GM18507 (cell line): ENCODE results near the gene GNB1L.
A peak's percentile ranks its signal among the peaks of the same experiment; 100 is the strongest.

ENCODE experiments used
- DNase-seq: peaks from one replicate; pipeline ENCODE4 v3.0.0; 2011; ENCODE audit warnings: low read depth; ENCODE audit not compliant: insufficient read length; ENCODE audit errors: extremely low spot score
- FAIRE-seq: peaks from 2 replicates; lab custom pipeline; 2011; peaks lifted over from hg19 to GRCh38; lab: Jason Lieb, UNC

GNB1L gene

GRCh38 chr22:19867617-19868016 is 12.9 kb upstream of the GNB1L start:
- FAIRE-seq (no peak), DNase-seq (no peak)

DNA sequence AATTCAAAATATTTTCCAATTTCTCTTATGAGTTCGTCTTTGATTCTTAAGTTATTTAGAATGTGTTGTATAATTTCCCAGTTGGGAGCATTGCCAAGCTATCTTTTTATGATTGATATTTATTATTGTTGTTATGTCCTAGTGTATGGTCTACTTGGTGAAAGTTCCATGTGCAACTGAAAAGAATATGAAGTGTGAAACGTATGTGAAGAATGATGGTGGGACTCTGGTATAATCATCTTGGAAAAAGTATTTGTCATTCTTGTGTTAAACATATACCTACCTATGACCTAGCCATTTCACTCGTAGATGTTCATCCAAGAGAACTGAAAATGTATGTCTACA is 12.0 kb upstream of the GNB1L start:
- no peak for DNase-seq
- no peak for FAIRE-seq

GRCh38 chr22:19865141-19865829 is 10.6 kb upstream of the GNB1L start:
- DNase-seq (no peak), FAIRE-seq (no peak)

DNA sequence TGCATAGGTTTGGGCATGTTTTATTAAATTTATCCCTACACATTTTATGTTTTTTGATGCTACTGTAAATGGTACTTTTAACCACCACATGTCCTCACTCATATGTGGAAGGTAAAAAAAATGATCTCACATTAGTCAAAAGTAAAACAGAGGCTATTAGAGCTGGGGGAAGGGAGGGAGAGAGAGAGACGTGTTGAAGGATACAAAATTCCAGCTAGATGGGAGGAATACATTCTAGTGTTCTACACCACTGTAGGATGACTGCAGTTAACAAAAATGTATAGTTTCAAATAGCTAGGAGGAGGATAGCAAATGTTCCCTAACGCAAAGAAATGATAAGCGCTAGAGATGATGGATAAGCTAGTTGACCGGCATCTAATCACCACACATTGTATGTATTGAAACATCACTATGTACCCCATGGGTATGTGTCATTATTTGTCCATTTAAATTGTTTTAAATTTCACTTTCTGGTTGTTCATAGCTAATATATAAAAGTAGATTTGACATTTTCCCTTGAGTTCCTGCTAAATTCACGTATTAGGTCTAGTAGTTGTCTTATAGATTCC is 9.9 kb upstream of the GNB1L start:
- FAIRE-seq (no peak), DNase-seq (no peak)

DNA sequence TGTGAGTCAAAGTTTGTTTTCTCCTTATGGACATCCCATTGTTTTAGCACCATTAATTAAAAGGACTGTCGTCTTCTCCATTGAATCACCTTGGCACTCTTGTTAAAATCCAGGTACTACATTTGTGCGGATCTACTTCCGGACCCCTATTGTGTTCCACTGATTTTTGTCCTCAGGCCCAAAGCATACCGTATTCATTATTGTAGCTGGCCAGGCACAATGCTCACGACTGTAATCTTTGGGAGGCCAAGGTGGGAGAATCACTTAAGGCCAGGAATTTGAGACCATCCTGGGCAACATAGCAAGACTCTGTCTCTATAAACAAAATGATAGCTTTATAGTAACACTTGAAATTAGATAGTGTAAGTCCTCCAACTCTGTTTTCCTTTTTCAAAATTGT is 8.9 kb upstream of the GNB1L start:
- no peak for FAIRE-seq
- DNase-seq, result no peak

DNA sequence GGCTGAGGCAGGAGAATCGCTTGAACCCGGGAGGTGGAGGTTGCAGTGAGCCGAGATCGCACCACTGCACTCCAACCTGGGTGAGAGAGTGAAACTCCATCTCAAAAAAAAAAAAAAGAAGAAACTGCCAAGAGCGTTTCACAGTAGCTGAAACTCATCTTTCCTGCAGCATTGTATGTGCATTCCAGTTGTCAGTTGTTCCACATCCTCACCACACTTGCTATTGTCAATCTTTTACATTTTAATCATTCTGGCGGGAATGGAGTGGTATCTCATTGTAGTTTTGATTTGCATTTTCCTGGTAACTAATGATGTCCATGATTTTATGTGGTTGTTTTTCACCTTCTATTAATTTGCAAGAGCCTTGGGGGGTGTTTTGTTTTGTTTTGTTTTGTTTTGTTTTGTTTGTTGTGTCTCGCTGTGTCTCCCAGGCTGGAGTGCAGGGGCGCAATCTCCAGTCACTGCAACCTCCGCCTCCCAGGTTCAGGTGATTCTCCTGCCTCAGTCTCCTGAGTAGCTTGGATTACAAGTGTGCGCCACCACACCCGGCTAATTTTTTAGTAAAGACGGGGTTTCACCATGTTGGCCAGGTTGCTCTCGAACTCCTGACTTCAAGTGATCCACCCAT is 8.1 kb upstream of the GNB1L start:
- FAIRE-seq (no peak), DNase-seq (no peak)

- no peak for DNase-seq
- FAIRE-seq, result no peak
Observed at GRCh38 chr22:19859861-19860510, 5.3 kb upstream of the GNB1L start.

GRCh38 chr22:19857382-19857781 is 2.7 kb upstream of the GNB1L start:
- FAIRE-seq (no peak), DNase-seq (no peak)

DNA sequence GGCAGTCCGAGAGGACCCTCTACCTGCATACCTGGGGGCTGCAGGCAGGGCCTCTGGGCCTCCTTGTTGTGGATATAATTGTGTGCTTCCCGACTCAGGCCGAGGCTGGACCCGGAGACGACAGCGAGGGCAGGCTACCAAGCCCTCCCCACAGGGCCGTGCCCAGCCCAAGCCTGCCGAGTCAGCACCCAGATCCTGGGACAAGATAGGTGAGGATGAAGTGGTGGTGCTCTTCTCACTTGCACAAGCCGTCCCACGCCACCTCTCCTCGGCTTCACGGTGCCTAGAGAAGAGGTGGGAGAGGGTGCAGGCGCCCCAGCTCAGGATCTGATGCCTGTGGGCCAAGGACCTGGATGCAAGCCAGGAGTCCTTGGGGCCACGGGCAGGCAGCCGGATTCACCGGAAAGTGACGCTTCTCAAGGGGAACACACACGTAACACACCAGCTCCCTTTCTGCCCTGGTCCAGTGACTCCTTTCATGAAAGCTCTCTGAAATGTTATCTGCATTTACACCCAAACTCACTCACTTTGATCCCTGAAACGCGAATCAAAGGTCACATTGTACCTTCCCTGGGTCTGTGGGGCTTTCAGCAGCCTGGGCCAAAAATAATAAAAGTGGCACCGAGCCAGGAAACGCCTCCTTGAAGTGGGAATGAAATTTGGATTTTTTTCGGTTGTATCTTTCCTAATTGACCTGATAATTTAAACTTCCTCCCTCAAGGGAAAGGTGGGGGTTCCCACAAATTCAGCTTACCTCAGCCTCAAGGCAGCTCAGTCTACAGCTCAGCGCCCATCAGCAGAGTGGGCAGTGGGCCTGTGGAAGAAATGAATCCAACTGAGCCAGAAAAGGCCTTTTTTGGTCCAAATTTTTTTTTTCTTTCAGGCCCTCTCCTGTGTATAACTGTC is 1.1 kb upstream of the GNB1L start:
- FAIRE-seq (peak; percentile 62), DNase-seq (peak; percentile 38)

DNA sequence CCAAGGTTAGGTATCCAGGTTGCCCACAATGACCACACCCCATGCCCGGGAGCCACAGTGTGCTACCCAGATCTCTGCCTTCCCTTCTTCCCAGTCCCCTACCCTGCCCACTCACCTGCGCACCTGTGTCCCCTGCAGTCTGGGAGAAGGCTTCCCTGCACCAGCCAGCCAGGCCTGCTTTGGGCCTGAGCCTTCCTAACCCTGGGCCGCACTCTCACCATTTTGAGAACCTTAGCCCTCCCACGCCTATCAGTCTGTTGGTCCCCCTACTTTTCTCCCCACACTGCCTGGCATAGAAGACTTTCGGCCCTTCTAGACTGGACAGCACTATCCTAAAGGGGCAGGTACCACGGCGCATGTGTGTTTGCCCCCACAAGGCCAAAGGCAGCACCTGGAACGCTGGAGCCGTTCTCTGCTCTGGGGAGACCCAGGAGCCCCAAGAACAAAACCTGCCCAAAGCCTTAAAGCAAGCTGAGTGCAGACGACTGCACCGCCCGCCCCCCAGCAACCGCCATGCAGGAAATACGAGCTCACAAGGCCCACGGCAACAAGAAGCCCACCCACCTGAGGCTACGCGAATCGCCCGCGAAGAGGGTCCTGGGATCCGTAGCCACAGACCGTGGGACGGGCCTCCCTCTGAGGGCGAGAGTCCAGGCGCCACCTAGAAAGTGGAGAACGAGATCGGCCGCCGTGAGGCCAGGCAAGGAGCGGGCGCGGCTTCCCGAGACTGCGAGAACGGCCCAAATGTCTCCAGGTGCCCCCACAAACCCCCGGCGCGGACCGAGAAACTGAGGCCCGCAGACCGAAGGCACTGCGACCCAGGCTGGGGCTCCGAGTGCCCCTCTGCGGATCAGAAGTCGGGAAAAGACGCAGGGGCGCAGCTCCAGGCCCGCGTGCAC is 546 bp downstream of the GNB1L start:
- FAIRE-seq, result no peak

GRCh38 chr22:19853058-19853878 is 1.4 kb downstream of the GNB1L start:
- no peak for FAIRE-seq
- DNase-seq, result no peak

More for the DNA sequence above, 546 bp downstream of the GNB1L start:
- no peak for DNase-seq

- no peak for FAIRE-seq
- DNase-seq, result no peak
Observed at GRCh38 chr22:19852177-19852781, 2.4 kb downstream of the GNB1L start.

DNA sequence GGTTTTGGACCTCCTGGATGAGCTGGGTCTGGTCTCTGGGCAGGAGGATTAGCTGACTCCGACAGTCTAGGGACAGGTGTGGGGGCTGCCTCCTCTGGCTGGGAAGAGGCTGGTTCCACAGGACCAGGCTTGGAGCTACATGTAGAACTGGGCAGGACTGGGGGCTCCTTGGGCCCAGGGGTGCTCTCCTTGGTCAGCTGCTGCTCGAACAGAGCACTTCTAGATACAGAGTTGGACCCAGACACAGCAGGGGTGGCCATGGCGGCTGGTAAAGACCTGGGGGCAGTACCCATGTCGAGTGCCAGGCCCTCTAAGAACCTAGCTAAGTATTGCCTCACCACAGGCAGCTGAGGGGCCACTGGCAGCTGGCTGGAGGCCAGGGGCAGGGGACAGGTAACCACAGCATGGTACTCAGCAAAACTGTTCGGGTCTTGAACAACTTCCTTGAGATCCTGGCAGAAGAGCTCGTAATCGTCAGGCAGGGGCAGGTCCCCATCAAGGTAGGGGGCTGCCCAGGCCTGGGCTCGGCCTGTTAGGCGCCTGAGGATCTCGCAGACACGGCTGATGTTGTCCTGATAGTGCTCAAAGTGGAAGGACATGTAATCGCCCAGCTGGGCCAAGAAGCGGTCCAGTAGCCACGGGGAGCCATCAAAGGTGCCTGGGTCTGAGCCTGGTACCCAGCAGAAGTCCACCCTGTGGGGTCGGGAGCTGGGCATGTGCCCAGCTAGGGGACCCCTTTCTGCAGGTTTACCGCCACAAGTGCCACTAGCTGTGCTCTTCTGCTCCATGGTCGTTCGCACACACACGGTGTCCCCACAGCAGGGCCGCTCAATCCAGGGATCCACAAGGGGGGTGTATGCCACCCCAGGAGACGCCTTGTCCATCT is 3.1 kb downstream of the GNB1L start:
- FAIRE-seq, result no peak
- DNase-seq, result no peak

- FAIRE-seq (no peak), DNase-seq (no peak)
Observed at GRCh38 chr22:19850763-19851109, 3.9 kb downstream of the GNB1L start.

GRCh38 chr22:19849835-19850762 is 4.6 kb downstream of the GNB1L start:
- FAIRE-seq (no peak), DNase-seq (no peak)
